Sigmoid colon (tissue), 4 donors: ENCODE data around the gene MCU.
"Not testable (repeated sequence)": the region's sequence is repeated elsewhere in the genome, so short reads cannot be mapped to it uniquely, and the experiment has no call there.

Experiments
- CTCF ChIP-seq, 4 experiments: fragments of 450-650 bp in 3 of 4; fragments of 200-600 bp in 1 of 4; IDR thresholded peaks; one replicate each; pipeline ENCODE4 v1.5.1; 2016 to 2019; ENCODE audit warnings: antibody characterized with exemption in 4 of 4, mild to moderate bottlenecking in 3 of 4, moderate library complexity in 2 of 4
- EP300 ChIP-seq, 4 donors: sonication (generic); formaldehyde crosslinking; IDR thresholded peaks; one replicate each; pipeline ENCODE4 v1.6.1; 2017; ENCODE audit warnings: antibody characterized with exemption in 4 of 4
- POLR2A ChIP-seq, 2 donors: fragments of 450-650 bp; IDR thresholded peaks; one replicate each; pipeline ENCODE4 v1.6.1; 2016; ENCODE audit warnings: antibody characterized with exemption in 2 of 2, mild to moderate bottlenecking in 2 of 2, moderate library complexity in 2 of 2
- POLR2AphosphoS5 ChIP-seq, 4 donors: sonication (generic); formaldehyde crosslinking; IDR thresholded peaks; one replicate each; pipeline ENCODE4 v1.6.1; 2017; ENCODE audit warnings: antibody characterized with exemption in 4 of 4

DNA sequence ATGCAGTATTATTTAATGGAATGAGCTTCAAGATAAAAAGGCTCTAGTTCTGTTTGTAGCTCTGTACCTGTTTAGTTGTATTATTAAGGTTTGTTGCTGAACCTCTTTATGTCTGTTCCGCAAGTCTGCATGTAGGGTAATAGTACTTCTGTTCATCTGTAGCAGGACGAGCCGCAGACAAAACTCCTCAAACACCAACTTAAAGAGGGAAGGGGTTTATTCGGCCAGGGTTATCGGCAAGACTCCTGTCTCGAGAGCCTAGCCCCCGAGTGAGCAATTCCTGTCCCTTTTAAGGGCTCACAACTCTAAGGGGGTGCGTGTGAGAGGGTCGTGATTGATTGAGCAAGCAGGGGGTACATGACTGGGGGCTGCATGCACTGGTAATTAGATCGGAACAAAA, 67.0 kb downstream of the MCU start:
- not testable (repeated sequence) for TF ChIP-seq CTCF, POLR2A, POLR2AphosphoS5, EP300 (IDR thresholded peaks at IDR 0.05)
